B cell (primary cell): Measurements from ENCODE around the gene TSSK6. TPM values are rescaled to one million over a fixed set of nuclear protein-coding genes. Genes with fewer than 3 reads are reported as not detected.

ENCODE experiments used
- ATAC-seq: fragments of 200-7000 bp; cut with Tn5 transposase; one replicate; pipeline ENCODE4 v1.10.0; 2021; ENCODE audit warnings: low read depth, mild to moderate bottlenecking, moderate number of reproducible peaks, moderate library complexity
- CTCF ChIA-PET: fragments of 350-600 bp; sonication (Branson Sonifier 250); formaldehyde crosslinking; loops from one replicate; lab custom pipeline; 2021; ENCODE audit warnings: antibody characterized with exemption, inconsistent platforms; lab: Charles Lee
- POLR2A ChIA-PET: fragments of 350-600 bp; sonication (Branson Sonifier 250); formaldehyde crosslinking; loops from one replicate; lab custom pipeline; 2021; ENCODE audit warnings: antibody characterized with exemption; lab: Charles Lee
- DNase-seq: peaks from one replicate; pipeline ENCODE4 v3.0.0; 2013
- H2AFZ ChIP-seq: 2 replicates; pipeline ENCODE4 v1.6.1; 2012; ENCODE audit warnings: mild to moderate bottlenecking, low read depth, low read length; ENCODE audit not compliant: insufficient read depth, poor library complexity, severe bottlenecking
- H3K27ac ChIP-seq, 2 donors: 1 replicate in 1 of 2; 2 replicates in 1 of 2; pipeline ENCODE4 v1.5.1; 2012 to 2013; ENCODE audit warnings: low read length in 2 of 2, mild to moderate bottlenecking in 2 of 2, moderate library complexity in 1 of 2
- H3K27me3 ChIP-seq, 4 experiments: fragments of 200-600 bp in 1 of 4; sonication (generic) in 1 of 4; replicated peaks in 1 of 4; 1 replicate in 2 of 4; 2 replicates in 2 of 4; pipeline versions ENCODE4 v1.6.1 to v1.7.0; 2013 to 2016; ENCODE audit warnings: low read length in 3 of 4, mild to moderate bottlenecking in 2 of 4, mixed read lengths in 1 of 4, moderate library complexity in 1 of 4; ENCODE audit not compliant: insufficient read depth in 4 of 4, control insufficient read depth in 3 of 4; ENCODE audit errors: control extremely low read depth in 1 of 4
- H3K36me3 ChIP-seq, 2 experiments: replicated peaks in 1 of 2; 1 replicate in 1 of 2; 2 replicates in 1 of 2; pipeline versions ENCODE4 v1.6.1 to v1.7.1; 2013; ENCODE audit warnings: low read length in 1 of 2; ENCODE audit not compliant: insufficient read depth in 2 of 2, control insufficient read depth in 1 of 2; ENCODE audit errors: control extremely low read depth in 1 of 2, extremely low read depth in 1 of 2
- H3K4me1 ChIP-seq, 2 donors: fragments of 200-600 bp in 1 of 2; sonication (generic) in 1 of 2; 1 replicate in 1 of 2; 2 replicates in 1 of 2; pipeline versions ENCODE4 v1.5.1 to v1.6.1; 2013 to 2017; ENCODE audit warnings: low read length in 2 of 2; ENCODE audit not compliant: control insufficient read depth in 2 of 2, insufficient read depth in 2 of 2
- H3K4me2 ChIP-seq: replicated peaks from 2 replicates; pipeline ENCODE3; 2012; ENCODE audit warnings: mild to moderate bottlenecking, low read depth, low read length; ENCODE audit not compliant: poor library complexity, severe bottlenecking
- H3K4me3 ChIP-seq, 5 experiments: fragments of 200-600 bp in 1 of 5; sonication (generic) in 1 of 5; 1 replicate in 3 of 5; 2 replicates in 2 of 5; pipeline versions ENCODE4 v1.5.1 to v1.7.0; 2011 to 2016; ENCODE audit warnings: low read length in 4 of 5, mild to moderate bottlenecking in 4 of 5, low read depth in 2 of 5, control low read depth in 1 of 5, moderate library complexity in 1 of 5; ENCODE audit not compliant: insufficient read depth in 1 of 5; ENCODE audit errors: control extremely low read depth in 1 of 5, extremely low read depth in 1 of 5
- H3K79me2 ChIP-seq: fragments of 200-600 bp; sonication (generic); one replicate; pipeline ENCODE4 v1.6.0; 2016; ENCODE audit warnings: low read length; ENCODE audit not compliant: control insufficient read depth, insufficient read depth
- H3K9ac ChIP-seq: fragments of 200-600 bp; sonication (generic); 2 replicates; pipeline ENCODE4 v1.6.1; 2017; ENCODE audit warnings: mild to moderate bottlenecking, low read length, moderate library complexity
- H3K9me3 ChIP-seq, 3 donors: one replicate each; pipeline versions ENCODE4 v1.6.1 to v1.7.1; 2013; ENCODE audit warnings: low read length in 2 of 3; ENCODE audit not compliant: control insufficient read depth in 2 of 3, insufficient read depth in 1 of 3; ENCODE audit errors: control extremely low read depth in 1 of 3
- H4K20me1 ChIP-seq: 2 replicates; pipeline ENCODE4 v1.6.0; 2012; ENCODE audit warnings: mild to moderate bottlenecking, low read length; ENCODE audit not compliant: insufficient read depth, control insufficient read depth, poor library complexity, severe bottlenecking
- H3K27ac Mint-ChIP-seq: one replicate; pipeline ENCODE4 v1.8.0; 2021; ENCODE audit warnings: mixed read lengths
- H3K27me3 Mint-ChIP-seq: one replicate; pipeline ENCODE4 v1.8.0; 2021; ENCODE audit warnings: mixed read lengths
- H3K4me1 Mint-ChIP-seq: one replicate; pipeline ENCODE4 v1.8.0; 2021; ENCODE audit warnings: mixed read lengths
- H3K4me3 Mint-ChIP-seq: one replicate; pipeline ENCODE4 v1.8.0; 2021; ENCODE audit warnings: mixed read lengths
- H3K9me3 Mint-ChIP-seq: one replicate; pipeline ENCODE4 v1.8.0; 2022; ENCODE audit warnings: mixed read lengths; ENCODE audit not compliant: insufficient read depth
- CTCF ChIP-seq: fragments of 200-600 bp; IDR thresholded peaks from one replicate; pipeline ENCODE4 v1.8.0; 2022; ENCODE audit warnings: antibody characterized with exemption, mild to moderate bottlenecking
- EZH2 ChIP-seq: IDR thresholded peaks from 2 replicates; pipeline ENCODE4 v1.6.1; 2012; ENCODE audit warnings: borderline replicate concordance, low read depth, mild to moderate bottlenecking, moderate library complexity, low read length; ENCODE audit not compliant: insufficient read depth, poor library complexity, severe bottlenecking
- WGBS: methylation state at CpG from one replicate; pipeline ENCODE4 v1.1.5; 2013; ENCODE audit warnings: missing lambda C conversion rate; ENCODE audit not compliant: insufficient coverage; 5-methylcytosine and 5-hydroxymethylcytosine counted together
- intact Hi-C: fragments of 100-400 bp; cut with micrococcal nuclease; formaldehyde crosslinking; loops from one replicate; pipeline ENCODE4 v1.10.0; 2022
- polyA plus RNA-seq: library from polyadenylated mRNA; depleted of rRNA; stranded (reverse); fragments of >200 nt; gene quantifications from 2 replicates; pipeline ENCODE4 v1.2.3, GENCODE V29; 2012
- total RNA-seq, 2 donors: library from RNA; stranded (reverse); fragments of 120-200 nt in 1 of 2; gene quantifications; 1 replicate in 1 of 2; 2 replicates in 1 of 2; pipeline versions ENCODE4 v1.2.3 to v1.2.4, GENCODE V29; 2013 to 2022

TSSK6 gene
- total and polyA plus RNA-seq, 2 donors (not counting 1 experiment from before 2014, with no cell fraction given), result 8.9 to 9.6 TPM

DNA sequence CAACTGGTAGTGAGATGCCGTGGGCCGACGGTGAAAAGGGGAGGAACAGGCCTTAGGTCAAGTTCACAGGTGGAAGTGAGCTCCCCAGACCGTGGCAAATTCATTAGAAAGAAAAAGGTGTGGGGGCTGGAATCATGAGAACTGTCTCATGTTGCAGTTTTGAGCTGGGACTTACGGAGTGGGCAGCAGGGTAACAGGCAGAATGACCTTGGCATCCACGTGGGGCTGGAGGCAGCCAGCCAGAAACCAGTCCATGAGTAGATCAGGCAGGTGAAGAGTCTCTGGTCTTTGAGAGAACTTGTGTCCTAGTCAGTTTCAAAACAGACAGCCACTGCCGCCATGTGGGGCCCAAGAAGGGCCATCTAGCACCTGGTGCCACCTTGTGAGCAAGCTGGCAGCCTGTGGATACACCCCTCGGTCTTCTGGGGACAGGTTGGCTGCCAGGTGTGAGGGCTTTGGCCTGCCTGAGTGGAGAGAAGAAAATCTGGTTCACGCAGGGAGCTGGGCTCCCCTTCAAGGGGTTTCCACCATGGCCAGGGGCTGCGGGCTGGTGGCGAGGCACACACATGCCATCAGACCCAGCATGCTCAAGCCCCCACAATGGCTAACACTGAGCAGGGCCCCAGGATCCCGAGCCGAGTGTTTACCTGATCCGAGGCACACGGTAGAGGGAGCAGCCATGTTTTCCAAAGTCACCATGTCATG lies 23.9 kb downstream of the TSSK6 start:
- intact Hi-C loops, result no loop called here
- H3K27ac Mint-ChIP-seq, result no peak overlapping the region

More for the DNA sequence above, 23.9 kb downstream of the TSSK6 start:
- no peak for ATAC-seq
- Histone ChIP-seq H3K79me2 (peaks cover 74% of the 10 kb centered on the region), H3K9ac (no peak overlapping the region), H3K4me1 (peaks cover 27 to 35% of the 10 kb centered on the region in 2 donors), H3K27me3 (no peaks in the 10 kb centered on the region), H4K20me1 (peaks cover 7% of the 10 kb centered on the region), H3K4me3 (no peak overlapping the region), H3K9me3 (no peaks in the 10 kb centered on the region), H3K36me3 (peaks cover 0 to 45% of the 10 kb centered on the region in 2 experiments), H3K27ac (no peak overlapping the region), H3K4me2 (no peak overlapping the region), H2AFZ (no peak overlapping the region)
- no peaks in the 10 kb centered on the region for H3K27me3 Mint-ChIP-seq
- no peak for DNase-seq
- ChIA-PET POLR2A (interaction anchor here (2.2 kb wide), 1 partner anchor 106 kb away, joined by 10 read pairs; no protein-coding TSS in a partner anchor), CTCF (interaction anchor here (0.5 to 9.6 kb wide), 24 partner anchors 10 to 457 kb away, joined by 3 to 301 read pairs (median 5); partner anchors contain the start of genes GATAD2A, NDUFA13 and TSSK6)
- no peak overlapping the region for H3K4me3 Mint-ChIP-seq
- TF ChIP-seq CTCF, result no peak
- no peak for TF ChIP-seq EZH2
- H3K4me1 Mint-ChIP-seq, result peaks cover 38% of the 10 kb centered on the region
- H3K9me3 Mint-ChIP-seq, result no peaks in the 10 kb centered on the region
- WGBS, result 96% methylated on average over 15 of the region's 15 CpGs
